NCI-H2081 treated with DMSO at 0.1 percent for 48 hours (cell line): ENCODE measurements around the gene TTC23.

ENCODE experiments used
- DNase-seq: peaks from one replicate; lab custom pipeline; 2025; lab: John Stamatoyannopoulos, UW

TTC23 gene

GRCh38 chr15:99137111-99137546, 112.3 kb downstream of the TTC23 start:
- DNase-seq: peak; percentile 93

GRCh38 chr15:99135194-99135593, 114.2 kb downstream of the TTC23 start:
- no peak for DNase-seq

GRCh38 chr15:99134317-99134821, 115.0 kb downstream of the TTC23 start:
- DNase-seq: no peak

GRCh38 chr15:99132634-99133287, 116.6 kb downstream of the TTC23 start:
- no peak for DNase-seq

- no peak for DNase-seq
These were observed 117.3 kb downstream of the TTC23 start for GRCh38 chr15:99132122-99132521.

GRCh38 chr15:99131441-99132023, 117.8 kb downstream of the TTC23 start:
- DNase-seq: no peak

GRCh38 chr15:99130765-99131440, 118.5 kb downstream of the TTC23 start:
- DNase-seq: no peak

- DNase-seq: no peak
These were observed 119.1 kb downstream of the TTC23 start for GRCh38 chr15:99130314-99130713.

- no peak for DNase-seq
These were observed 119.7 kb downstream of the TTC23 start for GRCh38 chr15:99129644-99130043.

GRCh38 chr15:99128411-99128810, 121.0 kb downstream of the TTC23 start:
- no peak for DNase-seq

GRCh38 chr15:99127773-99128172, 121.6 kb downstream of the TTC23 start:
- no peak for DNase-seq

GRCh38 chr15:99126930-99127329, 122.5 kb downstream of the TTC23 start:
- DNase-seq: no peak

GRCh38 chr15:99126131-99126588, 123.2 kb downstream of the TTC23 start:
- DNase-seq: no peak

- no peak for DNase-seq
These were observed 124.1 kb downstream of the TTC23 start for GRCh38 chr15:99125061-99125891.

- no peak for DNase-seq
These were observed 124.7 kb downstream of the TTC23 start for GRCh38 chr15:99124641-99125040.

GRCh38 chr15:99123713-99124451, 125.5 kb downstream of the TTC23 start:
- peak; percentile 50 for DNase-seq

GRCh38 chr15:99122831-99123712, 126.3 kb downstream of the TTC23 start:
- DNase-seq: no peak

- no peak for DNase-seq
These were observed 127.5 kb downstream of the TTC23 start for GRCh38 chr15:99121691-99122410.

- no peak for DNase-seq
These were observed 128.2 kb downstream of the TTC23 start for GRCh38 chr15:99121207-99121606.
